CD4-positive, alpha-beta T cell treated with Interferon gamma for 1 hour (primary cell): ENCODE results near the gene PFKM.

Experiments used
- DNase-seq: peaks from one replicate; pipeline ENCODE4 v3.0.0-alpha.2; 2020

The PFKM gene

GRCh38 chr12:48160046-48160445, 40.9 kb downstream of the PFKM start:
- DNase-seq, result no peak

- DNase-seq, result no peak
Observed at GRCh38 chr12:48160807-48161206, 41.6 kb downstream of the PFKM start.

- DNase-seq, result no peak
Observed at GRCh38 chr12:48163150-48163747, 44.1 kb downstream of the PFKM start.

GRCh38 chr12:48164451-48164850, 45.3 kb downstream of the PFKM start:
- no peak for DNase-seq

- peak; percentile 32 for DNase-seq
Observed at GRCh38 chr12:48165089-48165981, 46.2 kb downstream of the PFKM start.

- no peak for DNase-seq
Observed at GRCh38 chr12:48169011-48169410, 49.8 kb downstream of the PFKM start.

GRCh38 chr12:48175613-48176416, 56.7 kb downstream of the PFKM start:
- no peak for DNase-seq

- DNase-seq, result no peak
Observed at GRCh38 chr12:48176417-48176751, 57.2 kb downstream of the PFKM start.

- no peak for DNase-seq
Observed at GRCh38 chr12:48177982-48178381, 58.8 kb downstream of the PFKM start.

GRCh38 chr12:48179466-48179865, 60.3 kb downstream of the PFKM start:
- DNase-seq, result no peak

- DNase-seq, result no peak
Observed at GRCh38 chr12:48180424-48180823, 61.3 kb downstream of the PFKM start.

- no peak for DNase-seq
Observed at GRCh38 chr12:48180857-48181495, 61.8 kb downstream of the PFKM start.

GRCh38 chr12:48182631-48183030, 63.5 kb downstream of the PFKM start:
- no peak for DNase-seq

GRCh38 chr12:48183091-48183875, 64.1 kb downstream of the PFKM start, which contains the start of gene CCDC184:
Gene CCDC184 (plus strand): TSS chr12:48183644. CDS start chr12:48184123, 479 bp downstream.
- peak; percentile 83 for DNase-seq

GRCh38 chr12:48183876-48184548, 64.8 kb downstream of the PFKM start:
- peak; percentile 8 for DNase-seq

GRCh38 chr12:48184549-48184922, 65.4 kb downstream of the PFKM start:
- no peak for DNase-seq

GRCh38 chr12:48185181-48185919, 66.2 kb downstream of the PFKM start:
- no peak for DNase-seq

GRCh38 chr12:48187916-48188695, 68.9 kb downstream of the PFKM start:
- DNase-seq, result no peak

- DNase-seq, result peak; percentile 55
Observed at GRCh38 chr12:48189331-48190125, 70.4 kb downstream of the PFKM start.
